Measurements from ENCODE around the gene HIVEP1. TPM values are rescaled to one million over a fixed set of nuclear protein-coding genes. Genes with fewer than 3 reads are reported as not detected.

HIVEP1 gene
- total and polyA plus RNA-seq, 2 donors from 2014 or later, result 3.6 to 30.4 TPM

DNA sequence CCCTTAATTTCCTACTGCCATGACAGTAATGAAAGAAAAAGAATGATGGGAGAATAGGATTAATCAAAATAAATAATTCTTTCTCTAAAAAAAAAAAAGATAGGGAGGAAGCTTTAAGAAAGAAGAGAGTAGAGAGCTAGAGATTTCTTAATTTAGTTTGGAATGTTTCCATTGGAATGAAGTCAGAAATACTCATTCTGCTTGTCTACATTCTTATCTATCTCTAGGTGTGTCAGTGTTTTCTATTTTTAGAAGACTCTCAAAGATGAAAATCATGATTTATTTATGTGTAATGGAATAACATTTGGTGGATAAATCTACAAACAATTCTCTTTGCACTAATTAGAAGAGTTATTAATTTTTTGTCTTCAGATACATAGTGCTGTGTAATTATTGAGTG, 38.0 kb upstream of the HIVEP1 start:
- Histone ChIP-seq H3K36me3 (ENCODE audit: control insufficient read depth in 2 of 3, insufficient read depth in 3 of 3, low read length in 3 of 3) (no peaks in the 10 kb centered on the region), H3K9ac (ENCODE audit: low read length in 3 of 3) (no peak overlapping the region), H3K27me3 (ENCODE audit: control insufficient read depth, insufficient read depth, low read length) (no peaks in the 10 kb centered on the region), H3K4me3 (ENCODE audit: low read length in 3 of 3) (no peak overlapping the region), H3K27ac (ENCODE audit: low read depth in 2 of 2, low read length in 2 of 2) (no peak overlapping the region), H3K4me1 (ENCODE audit: control insufficient read depth in 2 of 3, insufficient read depth in 2 of 3, low read depth in 1 of 3, low read length in 3 of 3) (no peaks in the 10 kb centered on the region), H3K9me3 (ENCODE audit: control insufficient read depth in 2 of 3, insufficient read depth in 1 of 3, low read length in 3 of 3) (no peaks in the 10 kb centered on the region)
- DNase-seq (no peak), FAIRE-seq (no peak)
- intact Hi-C loops (cut with DNase I), result no loop called here
- TF ChIP-seq CTCF (IDR thresholded peaks at IDR 0.05; ENCODE audit: borderline replicate concordance, extremely low read depth, insufficient read depth), result no peak

DNA sequence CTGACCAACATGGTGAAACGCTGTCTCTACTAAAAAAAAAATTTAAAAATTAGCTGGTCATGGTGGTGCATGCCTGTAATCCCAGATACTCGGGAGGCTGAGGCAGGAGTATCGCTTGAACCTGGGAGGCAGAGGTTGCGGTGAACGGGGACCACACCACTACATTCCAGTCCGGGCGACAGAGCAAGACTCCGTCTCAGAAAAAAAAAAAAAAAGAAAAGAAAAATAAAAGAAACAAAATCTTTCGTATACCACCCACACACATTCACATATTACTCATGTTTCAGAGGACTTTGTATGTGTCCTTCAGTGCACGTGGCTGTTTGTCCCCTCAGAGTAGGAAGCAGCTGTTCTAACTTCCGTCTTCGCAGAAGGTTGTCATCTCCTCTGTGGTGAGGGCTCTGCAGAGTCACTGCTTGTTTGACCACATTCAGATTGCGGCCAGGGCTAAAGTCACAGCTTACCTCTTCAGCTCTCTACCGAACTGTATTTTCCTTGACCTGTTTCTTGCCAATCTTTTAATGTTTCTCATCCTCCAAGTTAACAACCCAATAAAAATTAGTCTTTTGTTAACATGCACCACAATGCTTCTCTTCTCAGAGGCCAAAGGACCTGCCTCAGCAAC, 36.6 kb upstream of the HIVEP1 start:
- intact Hi-C loops (cut with DNase I), result no loop called here
- H3K4me1 ChIP-seq (ENCODE audit: control insufficient read depth in 2 of 3, insufficient read depth in 2 of 3, low read depth in 1 of 3, low read length in 3 of 3), result no peaks in the 10 kb centered on the region
- no peak for DNase-seq

GRCh38 chr6:11976489-11976888, 35.6 kb upstream of the HIVEP1 start:
- no peak for TF ChIP-seq CTCF (IDR thresholded peaks at IDR 0.05; ENCODE audit: borderline replicate concordance, extremely low read depth, insufficient read depth)
- intact Hi-C loops (cut with DNase I), result no loop called here
- no peak for FAIRE-seq

More for the DNA sequence above, 36.6 kb upstream of the HIVEP1 start:
- Histone ChIP-seq H3K27me3 (ENCODE audit: control insufficient read depth, insufficient read depth, low read length) (no peaks in the 10 kb centered on the region), H3K27ac (ENCODE audit: low read depth in 2 of 2, low read length in 2 of 2) (no peak overlapping the region), H3K9ac (ENCODE audit: low read length in 3 of 3) (no peak overlapping the region), H3K4me3 (ENCODE audit: low read length in 3 of 3) (no peak overlapping the region), H3K9me3 (ENCODE audit: control insufficient read depth in 2 of 3, insufficient read depth in 1 of 3, low read length in 3 of 3) (no peaks in the 10 kb centered on the region), H3K36me3 (ENCODE audit: control insufficient read depth in 2 of 3, insufficient read depth in 3 of 3, low read length in 3 of 3) (no peaks in the 10 kb centered on the region)
- no peak for FAIRE-seq
- TF ChIP-seq CTCF (IDR thresholded peaks at IDR 0.05; ENCODE audit: borderline replicate concordance, extremely low read depth, insufficient read depth), result no peak

DNA sequence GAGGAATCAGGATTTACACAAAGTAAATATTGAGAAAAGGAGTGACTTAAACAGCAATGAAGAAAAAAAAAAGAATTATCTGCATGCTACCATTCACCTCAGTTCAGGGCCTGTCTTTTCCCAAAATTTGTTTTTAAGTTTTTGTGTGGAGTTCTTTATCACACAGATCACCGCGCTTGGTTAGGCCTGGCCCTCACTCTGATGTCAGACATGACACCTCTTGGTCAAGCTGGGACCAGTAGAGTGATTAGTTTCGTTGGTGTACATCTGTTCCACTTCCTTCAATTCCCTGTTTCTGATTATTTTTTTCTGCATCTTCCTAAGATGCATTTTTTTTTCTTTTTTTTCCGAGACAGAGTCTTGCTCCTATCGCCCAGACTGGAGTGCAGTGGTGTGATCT, 34.9 kb upstream of the HIVEP1 start:
- FAIRE-seq (no peak), DNase-seq (no peak)
- H3K27me3 ChIP-seq (ENCODE audit: control insufficient read depth, insufficient read depth, low read length), result no peaks in the 10 kb centered on the region
- no peaks in the 10 kb centered on the region for H3K9me3 ChIP-seq (ENCODE audit: control insufficient read depth in 2 of 3, insufficient read depth in 1 of 3, low read length in 3 of 3)
- H3K9ac ChIP-seq (ENCODE audit: low read length in 3 of 3), result no peak overlapping the region
- no peak overlapping the region for H3K4me3 ChIP-seq (ENCODE audit: low read length in 3 of 3)
- H3K36me3 ChIP-seq (ENCODE audit: control insufficient read depth in 2 of 3, insufficient read depth in 3 of 3, low read length in 3 of 3), result no peaks in the 10 kb centered on the region
- no peak for TF ChIP-seq CTCF (IDR thresholded peaks at IDR 0.05; ENCODE audit: borderline replicate concordance, extremely low read depth, insufficient read depth)
- no peak overlapping the region for H3K27ac ChIP-seq (ENCODE audit: low read depth in 2 of 2, low read length in 2 of 2)
- intact Hi-C loops (cut with DNase I), result no loop called here
- H3K4me1 ChIP-seq (ENCODE audit: control insufficient read depth in 2 of 3, insufficient read depth in 2 of 3, low read depth in 1 of 3, low read length in 3 of 3), result no peaks in the 10 kb centered on the region

More at GRCh38 chr6:11976489-11976888, 35.6 kb upstream of the HIVEP1 start:
- Histone ChIP-seq H3K36me3 (ENCODE audit: control insufficient read depth in 2 of 3, insufficient read depth in 3 of 3, low read length in 3 of 3) (no peaks in the 10 kb centered on the region), H3K27me3 (ENCODE audit: control insufficient read depth, insufficient read depth, low read length) (no peaks in the 10 kb centered on the region), H3K9ac (ENCODE audit: low read length in 3 of 3) (no peak overlapping the region), H3K9me3 (ENCODE audit: control insufficient read depth in 2 of 3, insufficient read depth in 1 of 3, low read length in 3 of 3) (no peaks in the 10 kb centered on the region), H3K27ac (ENCODE audit: low read depth in 2 of 2, low read length in 2 of 2) (no peak overlapping the region), H3K4me1 (ENCODE audit: control insufficient read depth in 2 of 3, insufficient read depth in 2 of 3, low read depth in 1 of 3, low read length in 3 of 3) (no peaks in the 10 kb centered on the region), H3K4me3 (ENCODE audit: low read length in 3 of 3) (no peak overlapping the region)
- DNase-seq, result no peak
